Fibroblast of peridontal ligament (primary cell): Measurements from ENCODE around the gene LPCAT1.
"Not testable (repeated sequence)": the region's sequence is repeated elsewhere in the genome, so short reads cannot be mapped to it uniquely, and the experiment has no call there.

Experiments used
- DNase-seq: peaks from one replicate; pipeline ENCODE4 v3.0.0-alpha.2; 2010; ENCODE audit errors: extremely low read depth

The LPCAT1 gene

DNA sequence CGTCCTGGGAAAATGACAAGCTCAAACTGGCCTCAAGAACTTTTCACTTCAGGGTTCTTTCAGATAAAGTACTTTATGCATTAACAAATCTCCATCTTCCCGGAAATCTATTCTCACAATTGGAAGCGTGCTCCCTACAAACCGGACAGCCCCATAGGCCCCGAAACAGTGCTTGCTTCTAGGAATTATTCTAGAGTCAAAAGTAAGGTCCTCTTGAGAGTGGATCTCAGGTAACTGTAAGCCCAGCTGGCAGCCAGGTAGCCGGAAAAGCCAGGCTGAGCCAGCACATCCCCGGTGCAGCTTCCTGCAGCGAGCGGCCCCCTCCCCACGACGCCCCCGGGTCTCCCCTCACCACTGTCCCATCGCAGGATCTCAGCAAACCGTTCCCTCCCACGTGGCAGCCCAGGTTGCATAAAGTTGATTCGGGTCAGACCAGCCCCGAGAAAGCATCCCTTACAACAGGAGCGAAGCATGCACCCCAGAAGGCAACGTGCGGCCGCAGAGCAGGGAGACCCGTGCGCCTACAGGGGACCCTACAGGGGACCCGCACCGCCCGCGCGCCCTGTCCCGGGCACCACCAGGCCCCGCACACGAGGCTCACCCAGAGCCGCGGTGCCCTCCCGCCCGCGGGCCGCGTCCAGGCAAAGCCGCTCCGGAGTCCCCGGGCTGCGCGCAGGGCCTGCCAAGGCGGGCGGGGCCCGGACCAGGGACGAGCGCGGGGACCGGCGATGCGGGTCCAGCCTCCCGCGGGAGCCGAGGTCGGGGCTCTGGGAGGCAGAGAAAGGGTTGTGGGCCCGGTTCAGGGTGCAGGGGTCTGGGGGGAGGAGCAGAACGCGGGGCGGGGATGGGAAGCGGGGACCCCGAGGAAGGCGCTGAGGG lies 920 bp downstream of the LPCAT1 start:
- DNase-seq = no peak

DNA sequence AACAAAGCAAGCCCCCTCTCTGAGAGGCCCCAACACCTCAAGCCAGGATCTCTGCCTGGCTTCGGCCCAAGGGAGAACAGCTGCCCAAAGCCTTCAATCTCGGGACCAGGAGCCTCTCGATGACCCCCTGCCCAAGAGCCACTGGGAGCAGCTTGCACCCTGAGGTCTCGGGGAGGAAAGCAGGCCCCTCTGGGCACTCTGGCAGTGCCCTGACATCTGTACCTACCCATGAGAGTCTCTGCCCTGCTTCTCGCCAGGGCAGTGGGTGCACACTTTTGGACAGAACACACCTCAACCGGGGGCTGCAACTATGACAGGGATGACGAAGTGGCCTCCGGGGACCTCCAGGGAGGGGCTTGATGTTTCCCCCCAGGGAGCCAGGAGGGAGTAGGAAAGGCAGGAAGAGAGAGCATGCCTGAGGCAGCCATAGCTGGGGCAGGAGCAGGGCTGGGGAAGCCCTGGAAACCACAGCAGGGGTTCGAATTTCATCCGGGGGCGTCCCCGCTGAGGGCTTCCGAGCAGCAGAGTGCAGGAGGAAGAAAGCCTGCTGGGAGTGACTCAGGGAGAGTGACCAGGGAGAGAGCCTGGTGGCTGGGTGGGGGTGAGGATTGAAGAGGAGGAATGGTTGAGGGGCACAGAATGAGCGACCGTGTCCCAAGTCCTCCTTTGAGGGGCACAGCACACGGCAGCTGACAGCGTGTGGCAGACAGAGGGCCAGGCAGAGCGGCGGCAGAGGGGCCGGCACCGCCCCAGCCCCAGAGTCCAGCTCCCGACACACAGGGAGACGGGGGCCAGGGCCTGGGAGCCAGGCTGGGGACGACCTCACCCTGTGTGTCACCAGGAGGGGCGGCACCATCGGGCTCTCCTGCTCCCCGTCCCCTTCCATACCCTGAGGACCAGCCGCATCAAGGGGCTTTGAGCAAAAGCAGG lies 1.8 kb downstream of the LPCAT1 start:
- peak; percentile 60 for DNase-seq

DNA sequence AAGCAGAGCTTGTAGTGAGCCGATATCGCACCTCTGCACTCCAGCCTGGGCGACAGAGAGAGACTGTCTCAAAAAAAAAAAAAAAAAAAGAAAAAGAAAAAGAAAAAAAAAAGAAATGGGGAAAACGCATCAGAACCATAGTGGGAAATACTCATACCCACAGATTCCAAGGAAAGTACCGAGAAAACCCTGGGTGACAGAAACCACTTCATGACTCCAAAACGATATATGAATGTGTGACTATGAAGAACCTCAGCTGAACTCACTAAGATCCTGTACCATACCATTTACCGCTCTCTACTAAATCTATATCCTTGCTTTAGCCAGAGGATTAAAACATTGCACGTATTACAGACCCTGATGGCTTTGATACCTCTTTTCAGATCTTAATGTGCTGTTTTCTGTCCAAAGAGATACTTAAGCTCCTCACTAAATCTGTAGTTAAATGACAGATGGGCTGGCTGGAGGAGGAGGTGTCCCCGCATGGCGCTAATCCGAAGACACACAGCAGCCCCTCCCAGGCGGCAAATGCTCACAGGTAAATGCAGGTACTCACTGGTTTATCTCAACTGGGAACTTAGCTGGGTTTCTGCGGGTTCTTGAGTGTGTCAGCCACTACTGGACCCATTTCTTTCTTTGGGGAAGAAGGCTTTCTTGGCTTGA lies 2.8 kb downstream of the LPCAT1 start:
- DNase-seq = no peak

DNA sequence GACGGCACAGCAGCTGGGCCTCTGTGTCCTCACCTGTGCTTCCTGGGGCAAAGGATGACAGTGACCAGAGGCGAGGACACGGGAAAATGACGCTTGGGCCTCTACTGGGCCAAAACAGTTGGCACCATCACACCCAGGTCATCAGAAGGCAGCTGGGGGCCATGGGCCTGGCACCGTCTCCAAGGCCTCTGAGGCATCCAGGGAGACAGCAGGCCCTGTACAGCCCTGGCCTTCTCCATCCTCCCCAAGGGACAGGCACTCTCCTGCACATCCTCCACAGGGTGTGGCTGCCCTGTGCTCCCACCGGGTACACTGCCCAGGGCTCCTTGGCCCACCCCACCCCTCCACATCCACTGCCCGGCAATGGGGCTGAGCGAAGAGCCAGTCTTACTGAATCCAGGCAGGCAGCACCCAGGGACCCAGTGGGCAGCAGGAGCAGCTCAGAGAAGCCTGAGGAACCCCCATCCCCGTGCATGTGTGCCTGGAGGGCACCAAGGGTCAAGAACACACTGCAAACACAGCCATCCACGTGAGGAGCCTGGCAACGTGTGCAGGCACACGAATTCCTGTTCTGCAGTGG lies 4.0 kb downstream of the LPCAT1 start:
- DNase-seq = no peak

DNA sequence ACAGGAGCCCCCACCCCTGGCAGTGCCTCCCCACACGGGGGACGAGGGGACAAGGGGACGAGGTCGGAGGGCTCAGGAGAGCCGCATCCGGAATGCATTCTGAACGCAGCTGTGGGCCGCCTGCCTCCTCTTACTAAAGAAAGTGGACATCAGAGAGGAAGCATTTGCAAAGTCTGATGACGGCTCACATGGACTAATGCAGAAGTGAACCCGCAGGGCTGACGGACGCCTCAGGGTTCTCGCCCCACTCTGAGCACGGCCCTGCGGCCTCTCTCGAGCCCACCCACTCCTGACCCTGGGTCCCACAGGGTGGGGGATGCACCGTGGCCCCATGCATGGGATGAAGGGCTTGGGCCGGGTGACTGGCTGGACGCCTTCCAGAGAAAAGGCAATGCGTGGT lies 5.9 kb downstream of the LPCAT1 start:
- no peak for DNase-seq

DNA sequence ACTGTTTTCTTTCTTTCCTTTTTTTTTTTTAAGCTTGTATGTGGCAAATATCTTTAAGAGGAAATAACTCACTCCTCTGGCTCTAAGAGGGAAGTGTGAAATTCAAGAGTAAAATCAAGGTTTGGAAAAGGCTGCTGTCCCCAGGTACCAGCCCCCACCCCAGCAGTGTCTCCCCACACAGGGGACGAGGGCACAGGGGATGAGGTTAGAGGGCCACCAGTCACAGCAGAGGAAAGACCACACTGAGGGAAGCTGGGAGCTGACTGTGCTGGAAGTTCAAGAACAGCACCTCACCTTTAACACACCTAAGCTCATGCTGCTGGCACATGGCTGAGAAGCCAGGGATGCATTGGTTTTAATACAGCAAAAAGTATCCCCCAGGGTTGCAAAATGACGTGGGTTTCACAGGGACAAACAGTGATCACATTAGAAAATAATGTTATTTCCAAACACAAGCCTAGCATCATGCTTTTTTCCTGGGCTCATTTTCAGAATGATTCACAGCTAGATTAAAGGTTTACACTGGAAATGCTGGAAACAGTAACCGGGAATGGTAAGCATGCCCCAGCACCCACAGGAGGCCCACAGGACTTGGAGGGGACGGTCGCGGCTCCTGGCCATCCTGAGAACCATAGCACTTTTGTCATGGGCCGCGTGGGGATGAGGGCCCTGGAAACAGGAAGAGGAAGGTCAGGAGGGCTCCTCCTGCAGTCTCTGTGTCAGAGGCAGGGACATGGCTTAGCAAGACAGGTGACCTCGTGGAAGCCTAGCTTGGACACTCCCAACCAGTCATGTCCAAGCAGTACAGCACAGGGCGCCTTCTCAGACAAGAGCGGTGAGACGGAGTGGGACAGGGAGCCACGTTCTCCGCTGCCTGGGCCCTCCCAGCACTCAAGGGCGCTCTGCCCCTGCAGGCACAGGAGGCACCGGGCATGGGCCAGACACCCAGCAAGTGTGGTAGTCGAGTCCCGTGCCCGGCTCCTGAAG lies 6.9 kb downstream of the LPCAT1 start:
- peak; percentile 85 for DNase-seq

DNA sequence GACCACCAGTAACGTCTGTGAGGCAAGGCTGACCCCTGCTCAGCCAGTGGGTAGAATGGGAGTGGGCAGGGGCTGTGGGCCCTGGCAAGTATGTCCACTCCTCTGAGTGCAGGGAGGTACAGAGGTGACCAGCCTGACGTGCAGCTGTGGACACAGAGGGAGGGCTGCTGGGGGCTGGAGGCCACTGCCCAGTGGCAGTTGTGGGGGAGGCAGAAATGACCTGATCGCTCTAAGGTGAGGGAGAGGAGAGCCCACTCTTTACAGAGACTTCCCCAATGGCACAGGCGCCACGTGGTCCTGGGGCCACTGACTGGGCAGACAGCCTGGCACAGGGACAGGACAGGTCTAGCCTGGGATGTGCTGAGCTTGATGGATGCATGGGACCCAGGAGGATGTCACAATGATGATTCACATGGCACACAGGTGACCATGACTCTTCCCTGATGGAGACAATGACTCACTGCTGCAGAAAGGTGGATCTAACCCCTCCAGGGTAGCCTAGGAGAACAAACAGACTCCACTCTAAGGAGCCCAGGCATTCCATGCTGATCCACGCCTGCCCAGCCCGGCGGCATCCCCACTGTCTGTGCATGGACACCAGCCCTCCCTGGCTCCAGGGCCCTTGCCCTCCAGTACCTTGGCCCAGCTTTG lies 7.7 kb downstream of the LPCAT1 start:
- no peak for DNase-seq

DNA sequence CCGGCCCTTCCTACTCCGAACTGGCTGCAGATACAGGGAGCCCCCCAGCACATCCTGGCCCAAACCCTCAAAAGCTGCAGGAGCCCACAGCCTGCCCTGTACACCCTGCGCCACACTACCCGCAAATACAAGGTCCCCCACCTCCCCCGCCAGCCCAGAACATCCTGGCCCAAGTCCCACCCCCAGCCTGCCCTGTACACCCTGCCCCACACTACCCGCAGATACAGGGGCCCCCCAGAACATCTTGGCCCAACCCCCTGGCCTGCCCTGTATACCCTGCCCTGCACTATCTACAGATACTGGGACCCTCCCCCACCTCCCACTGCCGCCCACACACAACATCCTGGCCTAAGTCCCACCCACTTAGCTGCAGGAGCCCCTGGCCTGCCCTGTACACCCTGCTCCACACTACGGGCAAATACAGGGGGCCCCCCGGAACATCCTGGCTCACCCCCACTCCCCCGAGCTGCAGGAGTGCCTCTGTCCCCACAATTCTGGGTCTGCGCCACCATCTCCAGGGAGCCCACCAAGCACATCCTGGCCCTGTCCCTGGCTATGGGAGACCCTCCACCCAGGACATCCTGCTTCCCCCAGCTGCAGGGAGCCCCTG lies 8.3 kb downstream of the LPCAT1 start:
- no peak for DNase-seq

DNA sequence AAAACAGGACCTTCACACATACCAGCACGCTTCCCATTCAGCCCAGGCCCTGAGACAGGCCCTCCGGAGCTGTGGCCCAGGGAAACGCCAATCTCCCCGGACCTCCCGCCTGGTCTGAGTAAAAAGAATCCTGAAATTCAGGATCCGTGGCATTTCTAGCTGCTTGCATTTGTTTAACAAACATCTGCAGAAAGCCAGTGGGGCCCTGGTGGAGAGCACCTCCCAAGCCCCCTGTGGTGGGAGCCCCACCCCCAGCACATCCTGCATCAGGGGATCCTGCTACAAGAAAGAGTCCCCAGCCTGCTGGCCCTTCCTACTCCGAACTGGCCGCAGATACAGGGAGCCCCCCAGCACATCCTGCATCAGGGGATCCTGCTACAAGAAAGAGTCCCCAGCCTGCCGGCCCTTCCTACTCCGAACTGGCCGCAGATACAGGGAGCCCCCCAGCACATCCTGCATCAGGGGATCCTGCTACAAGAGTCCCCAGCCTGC lies 8.9 kb downstream of the LPCAT1 start:
- DNase-seq = not testable (repeated sequence)

DNA sequence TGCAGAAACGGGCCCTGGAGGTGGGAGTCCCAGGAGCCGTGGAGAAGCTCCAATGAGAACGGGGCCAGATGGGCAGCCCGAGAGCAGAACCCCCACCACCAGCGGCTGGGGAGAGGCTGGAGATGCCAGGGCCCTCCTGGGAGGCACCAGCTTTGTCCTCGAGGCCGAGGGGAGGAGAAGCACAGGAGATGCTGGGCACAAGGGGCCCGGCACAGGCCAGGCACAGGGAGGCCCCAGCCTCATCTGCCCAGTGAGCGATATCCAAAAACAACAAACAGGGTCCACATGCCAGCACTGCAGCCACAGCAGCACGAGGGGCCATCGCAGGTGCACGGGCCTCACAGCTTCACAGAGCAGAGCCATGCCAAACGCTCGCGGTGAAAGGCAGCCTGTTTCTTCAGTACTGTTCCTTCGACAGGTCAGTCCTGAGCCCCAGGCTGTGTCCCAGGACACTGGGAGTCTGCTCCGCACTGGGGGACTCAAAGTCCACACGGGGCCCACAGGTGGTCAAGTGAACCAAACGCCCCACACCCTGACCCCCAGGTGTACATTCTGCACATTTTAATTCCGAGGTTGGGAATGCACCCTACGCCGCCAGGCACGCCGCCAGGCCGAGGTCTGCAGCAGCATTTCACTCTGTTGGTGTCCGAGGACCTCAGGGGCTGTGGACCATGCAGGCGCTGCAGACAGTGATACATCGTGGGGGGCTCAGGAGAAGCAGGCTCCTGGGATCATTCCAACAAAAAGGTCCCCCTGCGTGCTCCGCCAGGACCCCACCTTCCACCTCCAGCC lies 9.5 kb downstream of the LPCAT1 start:
- DNase-seq = no peak

DNA sequence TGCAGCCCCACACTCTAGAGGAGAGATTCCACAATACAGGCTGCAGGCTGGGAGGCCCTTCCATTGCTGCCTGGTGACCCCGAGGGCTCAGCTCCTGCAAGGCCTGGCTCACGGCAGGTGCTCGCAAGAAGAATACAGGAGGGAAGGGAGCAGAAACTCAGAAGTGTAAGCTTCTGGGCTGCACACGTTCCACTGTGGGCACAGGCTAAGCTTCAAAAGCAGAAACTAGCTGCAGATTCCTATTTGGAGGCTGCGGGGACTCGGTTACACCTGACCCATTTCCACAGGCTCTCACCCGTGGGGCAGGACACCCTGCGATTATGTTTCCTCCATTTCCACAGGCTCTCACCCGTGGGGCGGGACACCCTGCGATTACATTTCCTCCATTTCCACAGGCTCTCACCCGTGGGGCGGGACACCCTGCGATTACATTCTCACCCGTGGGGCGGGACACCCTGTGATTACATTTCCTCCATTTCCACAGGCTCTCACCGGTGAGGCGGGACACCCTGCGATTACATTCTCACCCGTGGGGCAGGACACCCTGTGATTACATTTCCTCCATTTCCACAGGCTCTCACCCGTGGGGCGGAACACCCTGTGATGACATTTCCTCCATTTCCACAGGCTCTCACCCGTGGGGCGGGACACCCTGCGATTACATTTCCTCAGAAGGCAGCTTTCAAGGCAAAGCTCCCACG lies 10.3 kb downstream of the LPCAT1 start:
- DNase-seq = no peak

DNA sequence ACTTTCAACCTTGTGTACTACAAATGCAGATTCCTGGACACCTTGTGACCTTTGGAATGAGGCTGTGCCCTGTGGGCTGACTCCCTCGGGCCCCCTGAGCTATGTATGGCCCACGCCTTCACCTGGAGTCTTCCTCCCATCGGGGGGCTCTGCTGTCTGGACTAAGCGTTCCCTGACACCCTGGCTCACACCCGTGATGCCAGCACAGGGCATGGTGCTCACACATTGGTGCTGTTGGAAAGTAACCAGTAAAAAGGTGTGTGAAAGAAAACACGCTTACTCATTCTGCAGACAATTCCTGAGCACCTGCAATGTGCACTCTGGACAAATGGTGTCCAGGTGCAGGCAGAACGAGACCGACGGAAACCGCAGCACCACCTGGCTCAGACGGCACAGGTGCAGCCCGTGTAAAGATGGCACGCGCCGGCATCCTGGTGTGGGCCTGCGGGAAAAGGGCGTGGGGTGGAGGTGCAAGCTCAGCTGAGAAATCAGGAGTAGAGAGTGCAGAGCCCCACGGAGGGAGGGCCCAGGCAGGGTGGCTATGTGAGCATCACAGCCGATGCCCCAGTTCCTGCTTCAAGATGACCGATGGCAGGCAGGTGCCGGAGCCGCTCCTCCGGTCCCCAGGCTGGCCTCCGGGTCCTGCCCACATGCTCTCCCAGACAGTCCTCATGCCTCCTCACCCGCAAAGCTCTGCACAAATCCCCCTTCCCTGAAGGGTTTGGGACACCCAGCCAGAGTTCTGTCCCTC lies 11.0 kb downstream of the LPCAT1 start:
- DNase-seq = no peak

DNA sequence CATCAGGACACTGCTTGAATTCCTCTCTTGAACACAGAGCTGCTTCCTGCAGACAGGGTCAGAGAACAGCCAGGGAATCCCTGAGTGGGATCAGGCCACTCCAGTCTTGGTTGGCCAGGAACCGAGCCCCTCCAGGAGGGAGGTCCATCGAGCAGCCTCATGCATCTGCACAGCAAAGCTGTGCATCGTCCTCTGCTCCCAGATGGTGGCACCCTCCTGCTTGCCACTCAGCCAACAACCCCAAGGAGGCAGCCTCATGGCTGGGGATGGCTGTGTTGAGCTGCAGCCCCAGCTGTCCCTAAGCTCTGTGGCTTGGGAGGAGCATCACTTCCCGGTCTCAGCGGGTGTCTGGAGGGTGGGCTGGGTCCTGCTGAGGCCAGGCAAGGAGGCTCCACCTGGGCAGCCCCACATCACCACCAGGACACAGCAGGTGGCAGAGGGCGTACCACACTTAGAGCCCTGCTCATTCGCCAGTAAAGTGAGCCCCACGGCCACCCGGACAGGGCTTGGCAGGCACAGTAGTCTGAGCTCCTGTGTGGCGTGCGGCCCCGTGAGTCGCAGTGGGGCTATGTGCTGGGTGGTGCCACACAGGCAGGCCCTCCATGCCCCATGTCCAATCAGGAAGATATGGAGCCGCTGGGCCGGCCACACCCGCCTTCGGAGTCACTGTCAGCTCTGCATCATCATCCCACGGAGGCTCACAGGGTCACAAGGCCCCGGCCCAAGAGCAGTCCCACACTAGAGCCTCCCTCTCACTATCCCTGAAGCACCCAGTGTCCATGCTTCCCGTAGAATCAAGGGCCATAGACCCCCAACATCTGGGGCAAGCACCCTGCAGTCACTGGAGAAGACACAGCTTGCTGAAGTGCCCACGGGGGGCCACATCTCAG lies 11.9 kb downstream of the LPCAT1 start:
- peak; percentile 40 for DNase-seq

DNA sequence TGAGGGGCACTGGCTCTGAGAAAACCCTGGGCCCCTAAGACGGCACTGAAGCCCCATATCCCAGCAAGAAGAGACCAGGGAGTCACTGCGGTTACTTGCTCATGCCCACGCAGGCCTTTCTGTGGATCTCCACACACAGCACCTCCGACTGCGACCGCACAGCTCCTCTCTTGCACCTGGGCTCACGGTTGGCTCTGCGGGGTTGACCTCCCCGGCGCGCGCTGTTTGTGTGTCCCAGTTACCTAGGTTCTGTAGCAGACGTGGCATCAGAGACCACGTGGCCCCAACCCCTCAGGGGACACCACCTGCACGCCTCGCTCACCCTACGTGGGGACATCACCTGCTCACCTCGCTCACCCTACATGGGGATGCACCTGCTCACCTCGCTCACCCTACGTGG lies 12.7 kb downstream of the LPCAT1 start:
- no peak for DNase-seq

DNA sequence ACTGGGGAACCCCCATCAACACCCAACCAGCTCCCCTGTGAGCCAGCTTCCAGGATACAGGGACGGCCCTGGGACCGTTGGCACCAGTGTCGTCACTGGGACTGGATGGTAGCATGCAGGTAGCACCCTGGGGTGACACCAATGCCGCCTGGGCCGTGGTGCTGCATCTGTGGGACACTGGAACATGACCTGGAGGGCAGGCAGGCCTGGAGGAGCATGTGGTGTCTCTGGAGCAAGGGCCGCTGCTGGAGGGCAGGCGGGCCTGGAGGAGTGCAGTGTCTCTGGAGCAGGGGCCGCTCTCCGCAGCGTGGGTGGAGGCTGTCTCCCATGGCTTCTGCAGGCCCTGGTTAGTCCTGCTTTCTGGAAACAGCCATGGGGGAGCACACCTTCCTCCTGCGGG lies 13.1 kb downstream of the LPCAT1 start:
- no peak for DNase-seq

DNA sequence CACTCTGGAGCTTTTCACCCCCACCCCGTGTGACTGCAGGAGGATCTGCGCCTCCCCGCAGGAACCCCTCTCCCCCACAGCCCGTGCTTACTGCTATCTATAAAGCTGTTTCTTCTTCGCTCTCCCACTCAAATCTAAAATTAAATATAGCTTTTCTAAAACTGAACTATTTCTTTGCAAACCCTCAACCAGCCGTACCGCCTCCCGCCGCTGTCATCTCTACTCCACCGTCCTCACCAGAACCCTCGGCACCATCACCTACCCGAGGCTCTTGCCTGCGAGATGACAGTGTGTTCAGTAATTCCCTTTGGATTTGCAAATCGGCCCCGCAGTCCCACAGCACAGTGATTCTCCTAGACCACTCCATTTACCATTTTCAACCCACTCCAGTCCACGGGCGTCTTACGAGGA lies 13.6 kb downstream of the LPCAT1 start:
- DNase-seq = no peak
